ENCODE results near the gene ZPBP2.
"Not testable (repeated sequence)": the region's sequence is repeated elsewhere in the genome, so short reads cannot be mapped to it uniquely, and the experiment has no call there.

Gene ZPBP2, protein sequence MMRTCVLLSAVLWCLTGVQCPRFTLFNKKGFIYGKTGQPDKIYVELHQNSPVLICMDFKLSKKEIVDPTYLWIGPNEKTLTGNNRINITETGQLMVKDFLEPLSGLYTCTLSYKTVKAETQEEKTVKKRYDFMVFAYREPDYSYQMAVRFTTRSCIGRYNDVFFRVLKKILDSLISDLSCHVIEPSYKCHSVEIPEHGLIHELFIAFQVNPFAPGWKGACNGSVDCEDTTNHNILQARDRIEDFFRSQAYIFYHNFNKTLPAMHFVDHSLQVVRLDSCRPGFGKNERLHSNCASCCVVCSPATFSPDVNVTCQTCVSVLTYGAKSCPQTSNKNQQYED

DNA sequence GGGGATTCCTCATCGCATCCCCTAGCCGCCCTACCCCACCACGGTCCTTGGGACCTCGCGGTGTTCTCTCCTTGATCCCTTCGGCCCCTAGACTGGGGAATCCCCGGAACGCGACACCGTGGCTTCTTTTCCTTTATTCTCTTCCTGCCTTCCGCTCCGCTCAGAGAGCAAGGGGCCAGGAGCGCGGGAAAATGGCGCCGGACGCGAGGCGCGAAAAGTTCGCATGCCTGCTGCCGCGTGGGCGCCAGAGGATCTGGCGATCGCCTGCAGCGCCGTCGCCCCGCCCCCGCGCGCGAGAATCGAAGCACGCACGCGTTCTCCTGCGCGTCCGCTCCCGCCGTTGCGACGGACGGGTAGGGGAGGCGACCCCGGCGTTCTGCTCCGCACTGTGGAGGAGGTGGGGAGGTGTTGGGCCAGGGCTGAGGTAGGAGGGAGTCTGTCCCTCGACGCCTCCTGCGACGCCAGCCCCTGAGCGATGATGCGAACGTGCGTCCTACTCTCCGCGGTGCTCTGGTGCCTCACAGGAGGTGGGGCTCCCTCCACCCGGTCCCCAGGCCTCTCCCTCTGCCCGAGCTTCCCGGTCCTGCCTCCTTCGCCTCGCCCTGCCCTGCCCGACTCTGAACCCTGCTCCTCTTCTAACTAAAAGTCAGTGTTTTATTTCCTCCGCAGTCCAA lies at the start of gene ZPBP2:
TSS of gene ZPBP2 (plus strand) at position 323 of the 674 bp plus-strand sequence. CDS start at position 476, 153 bp downstream.
- DNase-seq = no peak

DNA sequence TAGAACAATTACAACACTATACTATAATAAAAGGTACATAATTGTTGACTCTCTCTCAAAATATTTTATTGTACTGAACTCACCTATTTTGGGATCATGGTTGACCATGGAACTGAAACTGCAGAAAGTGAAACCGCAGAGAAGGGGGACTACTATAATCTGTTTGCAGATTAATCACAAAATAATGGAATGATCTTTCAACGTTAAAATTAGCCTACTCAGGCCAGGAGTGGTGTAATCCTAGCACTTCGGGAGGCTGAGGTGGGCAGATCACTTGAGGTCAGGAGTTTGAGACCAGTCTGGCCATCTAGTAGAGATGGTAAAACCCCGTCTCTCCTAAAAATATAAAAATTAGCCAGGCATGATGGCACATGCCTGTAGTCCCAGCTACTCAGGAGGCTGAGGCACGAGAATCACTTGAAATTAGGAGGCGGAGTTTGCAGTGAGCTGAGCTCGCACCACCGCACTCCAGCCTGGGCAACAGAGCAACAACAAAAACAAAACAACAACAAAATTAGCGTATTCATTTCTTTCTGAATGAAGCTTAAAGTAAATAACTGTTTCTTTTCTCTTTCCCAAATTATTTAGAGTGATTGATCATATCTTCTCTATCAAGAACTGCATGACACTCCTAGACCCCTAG lies 49.5 kb upstream of the ZPBP2 start:
- no peak for DNase-seq

DNA sequence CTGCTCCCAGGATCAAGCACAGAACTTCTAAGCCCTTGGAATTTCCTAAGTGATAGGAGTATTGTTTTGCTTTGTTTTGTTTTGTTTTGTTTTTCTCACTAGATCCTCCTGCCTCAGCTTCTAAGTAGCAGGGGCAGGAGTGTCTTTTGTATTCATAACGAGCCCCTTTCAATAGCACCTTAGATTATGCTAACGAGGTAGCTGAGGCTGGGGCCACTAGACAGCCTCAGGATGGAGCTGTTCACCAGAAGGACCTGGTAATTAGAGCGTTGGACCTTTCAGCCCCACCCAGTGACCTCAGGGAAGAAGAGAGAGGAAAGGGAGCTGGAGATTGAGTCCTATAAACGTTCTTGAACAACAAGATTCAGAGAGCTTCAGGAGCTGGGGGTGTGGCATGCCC lies 47.5 kb upstream of the ZPBP2 start:
- no peak for DNase-seq

DNA sequence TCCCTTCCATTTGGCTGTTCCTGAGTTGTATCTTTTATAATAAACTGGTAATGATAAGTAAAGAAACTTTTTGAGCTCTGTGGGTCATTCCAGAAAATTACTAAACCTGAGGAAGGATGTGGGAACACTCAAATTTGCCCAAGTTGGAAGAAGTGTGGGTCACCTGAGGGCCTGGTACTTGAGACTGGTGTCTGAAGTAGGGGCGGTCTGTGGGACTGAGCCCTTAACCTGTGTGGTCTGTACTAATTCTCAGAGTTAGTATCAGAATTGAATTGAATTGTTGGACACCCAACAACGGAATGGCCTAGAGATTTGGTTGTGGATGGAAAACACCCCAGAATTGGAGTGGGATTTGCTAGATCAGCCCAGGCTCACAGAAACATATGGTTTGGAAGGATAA lies 47.0 kb upstream of the ZPBP2 start:
- DNase-seq = no peak

DNA sequence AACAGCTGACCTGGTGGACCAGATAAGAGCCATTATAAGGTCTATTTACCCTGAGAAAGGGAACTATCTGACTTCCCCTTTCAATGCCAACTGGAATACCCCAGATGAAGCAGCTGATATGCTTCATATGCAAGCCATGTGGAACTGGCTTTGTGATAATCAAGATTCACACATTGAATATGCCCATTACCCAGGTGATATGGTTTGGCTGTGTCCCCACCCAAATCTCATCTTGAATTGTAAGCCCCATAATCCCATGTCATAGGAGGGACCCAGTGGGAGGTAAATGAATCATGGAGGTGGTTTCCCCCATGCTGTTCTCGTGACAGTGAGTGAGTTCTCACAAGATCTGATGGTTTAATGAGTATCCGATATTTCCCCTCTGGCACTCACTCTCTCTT lies 46.0 kb upstream of the ZPBP2 start:
- no peak for DNase-seq

DNA sequence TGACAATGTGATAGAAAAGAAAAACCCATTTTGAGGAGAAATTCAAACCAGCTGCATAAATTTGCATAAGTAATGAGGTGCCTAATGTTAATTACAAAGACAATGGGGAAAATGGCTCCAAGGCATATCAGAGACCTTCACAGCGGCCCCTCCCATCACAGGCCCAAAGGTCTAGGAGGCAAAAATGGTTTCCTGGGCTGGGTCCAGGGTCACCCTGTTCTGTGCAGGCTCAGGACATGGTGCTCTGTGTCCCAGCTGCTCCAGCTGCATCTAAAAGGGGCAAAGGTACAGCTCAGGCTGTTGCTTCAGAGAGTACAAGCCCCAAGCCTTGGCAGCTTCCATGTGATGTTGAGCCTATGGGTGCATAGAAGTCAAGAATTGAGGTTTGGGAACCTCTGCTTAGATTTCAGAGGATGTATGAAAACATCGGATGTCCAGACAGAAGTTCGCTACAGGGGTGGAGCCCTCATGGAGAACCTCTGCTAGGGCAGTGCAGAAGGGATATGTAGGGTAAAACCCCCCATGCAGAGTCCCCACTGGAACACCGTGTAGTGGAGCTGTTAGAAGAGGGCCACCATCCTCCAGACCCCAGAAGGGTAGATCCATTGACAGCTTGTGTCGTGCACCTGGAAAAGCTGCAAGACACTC lies 44.5 kb upstream of the ZPBP2 start:
- DNase-seq = no peak

DNA sequence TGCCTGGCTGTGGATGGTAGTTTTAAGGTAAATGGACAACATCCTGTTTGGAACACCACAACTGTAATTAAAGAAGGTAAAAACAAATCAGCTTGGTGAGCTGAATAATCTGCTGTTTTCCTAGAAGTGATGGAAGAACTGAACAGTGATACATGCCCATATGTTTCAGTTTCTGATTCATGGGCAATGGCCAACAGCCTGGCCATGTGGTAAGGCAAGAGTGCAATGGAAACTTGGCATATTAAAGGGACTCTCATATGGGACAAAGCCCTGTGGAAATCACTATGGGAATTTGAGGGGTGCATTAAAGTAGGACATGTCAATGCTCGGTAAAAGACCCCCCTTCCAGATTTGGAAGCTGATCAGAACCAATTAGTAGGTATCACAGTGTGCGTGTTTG lies 41.7 kb upstream of the ZPBP2 start:
- no peak for DNase-seq

DNA sequence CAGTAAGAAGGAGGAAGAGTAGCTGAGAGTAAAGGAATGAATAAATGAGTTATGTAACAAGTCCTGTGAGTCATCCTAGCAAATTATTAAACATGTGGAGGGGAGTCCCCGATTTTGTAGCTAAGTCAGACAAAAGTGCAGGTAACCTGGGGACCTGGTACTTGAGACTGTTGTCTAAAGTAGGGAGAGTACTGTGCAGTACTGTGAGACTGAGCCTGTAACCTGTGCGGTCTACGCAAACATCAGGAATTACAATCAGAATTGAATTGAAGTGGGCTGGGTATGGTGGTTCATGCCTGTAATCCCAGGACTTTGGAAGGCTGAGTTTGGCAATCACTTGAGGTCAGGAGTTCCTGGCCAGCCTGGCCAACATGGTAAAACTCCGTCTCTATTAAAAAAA lies 39.6 kb upstream of the ZPBP2 start:
- no peak for DNase-seq

DNA sequence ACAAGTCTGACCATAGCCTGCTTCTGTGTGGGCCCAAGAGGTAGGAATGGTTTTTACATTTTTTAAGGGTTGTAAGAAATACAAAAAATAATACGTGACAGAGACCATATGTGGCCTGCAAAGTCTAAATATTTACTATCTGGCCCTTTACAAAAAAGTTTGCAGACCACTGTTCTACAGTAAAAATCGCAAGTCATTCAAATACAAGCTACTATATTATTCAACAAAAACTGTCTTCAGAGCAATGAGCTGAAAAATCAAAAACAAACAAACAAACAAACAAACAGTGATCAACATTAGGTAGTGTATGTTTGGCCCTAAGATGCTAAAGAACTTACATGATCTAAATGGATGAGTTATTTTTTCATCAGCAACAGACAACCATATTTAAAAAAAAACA lies 36.4 kb upstream of the ZPBP2 start:
- no peak for DNase-seq

DNA sequence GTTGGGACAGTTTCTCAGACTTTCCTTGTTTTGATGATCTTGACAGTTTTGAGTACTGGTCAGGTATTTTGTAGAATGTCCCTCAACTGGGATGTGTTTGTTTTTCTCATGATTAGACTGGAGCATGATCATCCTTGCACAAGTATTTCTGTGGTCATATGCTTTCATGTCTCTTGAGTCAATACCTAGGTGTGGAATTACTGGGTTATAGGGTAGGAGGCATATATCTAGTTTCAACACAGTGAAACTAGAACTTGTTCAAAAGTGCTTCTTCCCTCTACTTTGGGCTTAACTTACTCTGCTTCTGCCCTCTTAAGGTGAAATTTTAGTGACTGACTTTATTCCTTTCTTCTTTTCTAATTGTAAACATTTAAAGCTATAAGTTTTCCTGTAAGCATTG lies 34.0 kb upstream of the ZPBP2 start:
- DNase-seq = no peak

DNA sequence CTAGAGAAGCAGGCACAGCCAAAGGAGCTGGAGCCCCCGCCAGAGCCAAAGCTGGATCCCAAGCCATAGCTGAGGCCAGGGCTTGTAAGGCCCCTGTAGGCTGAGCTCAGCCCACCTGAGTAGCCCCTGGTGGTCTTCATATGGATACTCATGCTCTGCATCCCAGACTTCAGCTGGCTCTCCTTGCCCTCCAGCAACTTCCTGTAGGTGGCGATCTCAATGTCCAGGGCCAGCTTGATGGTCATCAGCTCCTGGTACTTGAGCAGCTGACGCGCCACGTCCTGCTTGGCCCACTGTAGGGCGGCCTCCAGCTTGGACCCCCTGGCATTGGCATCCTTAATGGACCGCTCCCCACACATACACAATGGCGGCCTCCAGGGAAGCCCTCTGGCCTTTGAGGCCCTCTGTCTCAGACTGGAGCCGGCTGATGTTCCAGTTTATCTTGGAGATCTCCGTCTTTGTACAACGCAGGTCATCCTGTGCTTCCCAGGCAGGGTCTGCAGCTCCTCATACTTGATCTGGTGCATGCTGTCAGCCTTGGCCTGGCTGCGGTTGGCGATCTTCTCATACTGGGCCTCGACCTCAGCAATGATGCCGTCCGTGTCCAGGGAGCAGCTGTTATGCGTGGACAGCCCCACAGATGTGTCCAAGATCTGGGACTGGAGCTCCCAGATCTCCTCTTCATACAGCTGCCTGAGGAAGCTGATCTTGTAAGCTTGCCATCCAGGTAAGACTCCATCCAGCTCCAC lies 32.8 kb upstream of the ZPBP2 start:
- DNase-seq = no peak

DNA sequence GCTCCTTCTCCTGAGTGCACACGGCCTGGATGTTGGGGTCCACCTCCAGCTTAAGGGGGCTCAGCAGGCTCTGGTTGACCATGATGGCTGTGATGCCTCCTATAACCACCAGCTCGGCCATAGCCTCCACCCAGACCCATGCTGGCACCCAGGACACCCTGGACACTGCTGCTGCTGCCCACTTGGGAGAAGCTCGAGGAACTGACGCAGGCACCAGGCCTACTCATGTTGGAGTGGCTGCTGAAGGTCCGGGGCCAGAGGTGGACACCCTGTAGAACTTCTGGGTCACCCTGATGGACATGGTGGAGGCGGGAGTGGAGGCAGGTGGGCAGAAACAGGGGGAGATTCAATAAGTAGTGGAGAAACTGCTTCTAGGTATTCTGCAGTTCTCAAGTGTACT lies 31.9 kb upstream of the ZPBP2 start:
- no peak for DNase-seq

DNA sequence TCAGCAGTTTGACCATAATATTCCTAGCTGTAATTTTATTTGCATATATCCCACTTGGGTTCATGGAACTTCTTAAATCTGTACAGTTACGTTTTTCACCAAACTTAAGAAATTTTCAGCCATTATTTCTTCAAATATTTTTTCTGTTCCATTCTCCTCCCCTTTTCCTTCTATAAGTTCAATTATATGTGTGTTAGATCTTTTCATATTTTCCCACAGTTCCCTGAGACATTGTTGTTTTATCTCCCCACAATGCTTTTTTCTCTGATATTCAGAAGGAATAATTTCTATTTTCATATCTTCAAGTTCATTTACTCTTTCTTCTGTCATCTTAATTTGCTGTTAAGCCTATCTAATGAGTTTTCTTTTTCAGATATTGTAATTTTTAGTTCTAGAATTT lies 29.9 kb upstream of the ZPBP2 start:
- DNase-seq = no peak

DNA sequence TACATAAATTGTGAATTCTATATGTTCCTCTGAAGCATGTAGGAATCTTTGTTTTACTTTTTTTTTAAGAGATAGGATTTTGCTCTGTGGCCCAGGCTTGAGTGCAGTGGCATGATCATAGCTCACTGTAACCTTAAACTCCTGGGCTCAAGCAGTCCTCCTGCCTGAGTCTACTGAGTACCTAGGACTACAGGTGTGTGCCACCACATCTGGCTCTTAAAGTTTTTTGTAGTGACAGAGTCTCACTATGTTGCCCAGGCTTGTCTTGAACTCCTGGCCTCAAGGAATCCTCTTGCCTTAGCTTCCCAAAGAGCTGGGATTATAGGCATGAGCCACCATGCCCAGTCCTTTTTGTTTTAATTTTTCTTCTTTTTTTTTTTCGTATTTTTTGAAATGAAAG lies 29.2 kb upstream of the ZPBP2 start:
- no peak for DNase-seq

DNA sequence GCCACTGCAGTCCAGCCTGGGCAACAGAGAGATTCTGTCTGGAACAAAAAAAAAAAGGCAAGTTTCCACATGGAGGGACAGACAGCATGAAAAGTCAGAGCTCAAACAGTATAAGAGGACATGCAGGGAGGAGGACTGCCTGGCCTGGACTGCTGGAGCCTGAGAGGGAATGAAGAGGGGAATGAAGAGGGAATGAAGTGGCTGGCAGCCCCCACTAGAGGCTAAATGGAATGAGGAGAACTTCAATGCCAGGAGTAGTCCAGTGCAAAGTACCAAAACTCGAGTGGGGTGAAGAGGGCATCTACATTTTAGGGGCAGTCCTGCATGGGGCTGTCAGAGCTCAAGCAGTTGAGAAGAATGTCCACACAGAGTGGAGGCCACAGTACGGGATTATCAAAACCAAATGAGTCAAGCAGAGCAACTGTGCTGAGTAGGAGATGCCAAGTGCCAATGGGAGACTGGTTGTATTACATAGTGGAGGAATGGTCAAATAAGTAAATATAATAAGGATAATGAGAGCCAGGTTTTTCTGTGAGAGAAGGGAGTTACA lies 26.8 kb upstream of the ZPBP2 start:
- DNase-seq = no peak

DNA sequence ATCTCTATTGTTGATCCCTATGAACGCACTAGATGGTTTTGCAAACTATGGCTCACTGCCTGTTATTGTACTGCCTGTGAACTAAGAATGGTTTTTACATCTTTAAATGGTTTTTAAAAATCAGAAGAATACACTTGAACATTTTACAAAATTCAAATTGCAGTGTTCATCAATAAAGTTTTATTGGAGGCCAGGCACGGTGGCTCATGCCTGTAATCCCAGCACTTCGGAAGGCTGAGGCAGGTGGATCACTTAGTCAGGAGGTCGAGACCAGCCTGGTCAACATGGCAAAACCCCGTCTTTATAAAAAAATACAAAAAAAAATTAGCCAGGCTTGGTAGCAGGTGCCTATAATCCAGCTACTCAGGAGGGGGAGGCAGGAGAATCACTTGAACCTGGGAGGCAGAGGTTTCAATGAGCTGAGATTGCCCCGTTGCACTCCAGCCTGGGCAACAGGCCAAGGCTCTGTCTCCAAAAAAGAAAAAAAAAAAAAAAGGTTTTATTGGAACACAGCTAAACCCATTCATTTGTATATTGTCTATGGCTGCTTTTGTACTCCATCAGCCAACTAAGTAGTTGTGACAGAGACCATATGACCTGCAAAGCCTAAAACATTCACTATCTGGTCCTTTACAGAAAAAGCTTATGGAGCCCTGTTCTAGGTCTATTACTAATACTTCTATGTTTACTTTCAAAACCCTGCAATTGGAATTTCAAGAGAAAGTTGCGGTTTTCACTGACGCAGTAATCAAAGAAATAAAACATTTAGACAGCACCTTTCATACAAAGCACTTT lies 22.8 kb upstream of the ZPBP2 start:
- no peak for DNase-seq

DNA sequence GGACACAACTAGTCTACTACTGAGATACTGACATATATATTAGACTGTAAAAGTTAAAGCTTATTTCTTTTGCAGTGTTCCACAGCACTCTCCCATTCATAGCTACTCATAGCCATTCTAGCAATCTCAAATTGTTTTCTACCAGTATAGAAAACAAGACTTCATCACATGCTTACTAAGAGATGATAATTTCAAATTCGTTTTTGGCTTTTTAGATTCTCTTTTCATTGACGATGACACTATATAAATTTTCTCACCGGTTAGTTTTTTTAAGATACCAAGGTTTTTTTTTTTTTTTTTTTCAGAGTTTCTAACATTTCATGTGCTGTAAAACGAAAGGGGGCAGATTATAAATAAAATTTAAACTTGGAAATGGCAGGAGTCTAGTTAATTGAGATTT lies 21.8 kb upstream of the ZPBP2 start:
- no peak for DNase-seq

DNA sequence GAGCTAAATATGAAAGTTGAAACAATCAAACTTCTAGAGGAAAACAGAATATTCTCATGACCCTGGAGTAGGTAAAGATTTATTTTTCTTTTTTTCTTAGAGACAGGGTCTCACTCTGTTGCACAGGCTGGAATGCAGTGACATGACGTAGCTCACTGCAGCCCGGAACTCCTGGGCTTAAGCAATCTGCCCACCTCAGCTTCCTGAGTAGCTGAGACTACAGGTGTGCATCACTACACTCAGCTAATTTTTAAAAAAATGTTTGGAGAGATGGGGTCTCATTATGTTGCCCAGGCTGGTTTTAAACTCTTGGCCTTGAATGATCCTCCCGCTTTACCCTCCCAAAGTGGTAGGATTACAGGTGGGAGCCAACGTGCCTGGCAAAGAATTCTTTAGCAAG lies 19.4 kb upstream of the ZPBP2 start:
- no peak for DNase-seq

DNA sequence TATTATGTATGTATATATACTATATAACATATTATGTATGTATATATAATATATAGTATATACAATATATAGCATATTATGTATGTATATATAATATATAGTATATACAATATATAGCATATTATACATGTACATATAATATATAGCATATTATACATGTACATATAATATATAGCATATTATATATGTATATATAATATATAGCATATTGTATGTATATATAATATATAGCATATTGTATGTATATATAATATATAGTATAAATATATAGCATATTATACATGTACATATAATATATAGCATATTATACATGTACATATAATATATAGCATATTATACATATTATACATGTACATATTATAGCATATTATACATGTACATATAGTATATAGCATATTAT lies 17.8 kb upstream of the ZPBP2 start:
- DNase-seq = not testable (repeated sequence)

DNA sequence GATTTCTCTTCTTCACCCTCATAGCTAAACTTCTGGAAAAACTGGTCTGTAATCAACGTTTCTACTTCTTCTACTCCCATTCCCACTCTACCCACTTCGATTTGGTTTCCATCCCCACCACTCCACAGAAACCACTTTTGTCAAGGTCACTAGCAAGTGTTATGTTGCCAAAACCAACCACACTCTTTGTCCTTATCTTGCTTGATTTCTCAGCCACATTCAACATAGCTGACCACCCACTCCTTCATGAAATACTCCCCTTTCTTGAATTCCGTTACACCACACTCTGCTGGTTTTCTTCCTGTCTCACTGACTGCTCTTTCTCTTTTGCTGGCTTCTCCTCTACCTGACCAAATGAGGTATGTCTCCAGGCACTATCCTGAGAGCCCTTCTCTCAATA lies 15.8 kb upstream of the ZPBP2 start:
- no peak for DNase-seq

DNA sequence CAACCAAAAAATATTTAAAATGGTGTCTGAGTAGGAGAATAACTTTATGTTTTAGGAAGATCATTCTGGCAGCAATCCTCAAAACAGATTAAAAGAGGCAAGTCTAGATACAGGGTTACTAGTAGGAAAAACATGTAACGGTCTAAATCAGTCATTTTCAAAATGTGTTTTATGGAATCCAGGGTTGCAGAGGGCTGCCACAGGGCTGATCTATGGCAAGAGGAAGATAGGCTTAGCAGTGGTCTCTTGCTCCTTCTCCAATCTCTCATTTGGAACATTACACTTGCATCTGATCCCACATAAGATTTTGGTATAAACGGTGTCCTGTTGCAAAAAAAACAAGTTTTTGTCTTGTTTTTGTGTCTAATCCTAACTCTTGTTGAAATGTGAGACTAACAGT lies 13.1 kb upstream of the ZPBP2 start:
- no peak for DNase-seq
